Measurements from ENCODE around the gene MAP7D2. TPM values are rescaled to one million over a fixed set of nuclear protein-coding genes. Genes with fewer than 3 reads are reported as not detected.

The MAP7D2 gene
- total and polyA plus RNA-seq, 2 of the 4 experiments (the other 2 are of a cell fraction), result 0.18 to 0.19 TPM

DNA sequence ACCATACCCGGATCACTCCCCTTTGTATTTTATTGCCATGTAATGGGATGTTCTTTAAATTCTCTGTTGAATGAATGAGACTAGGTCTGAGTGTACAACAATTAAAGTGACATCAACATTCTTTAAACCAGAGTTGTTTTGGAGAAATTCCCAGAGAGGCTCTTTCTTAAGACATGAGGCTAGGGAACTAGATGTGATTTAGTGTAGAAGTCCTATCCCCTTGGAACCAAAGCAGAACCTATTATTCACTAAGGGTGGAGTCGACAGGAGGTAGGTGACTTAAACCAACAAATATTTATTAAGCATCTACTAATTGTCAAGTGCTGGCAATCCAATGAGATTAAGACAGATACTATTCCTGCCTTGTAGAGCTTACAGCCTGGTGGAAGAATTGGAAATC lies 23.3 kb upstream of the MAP7D2 start:
- peaks cover 4% of the 10 kb centered on the region for H3K4me1 ChIP-seq (ENCODE audit: control insufficient read depth, insufficient read depth, low read length)
- H2AFZ ChIP-seq (replicated peaks; ENCODE audit: low read length, poor library complexity), result no peak overlapping the region
- in situ Hi-C loops (cut with MboI; ENCODE audit: low sequenced_read_pairs) (no loop called here), intact Hi-C loops (cut with micrococcal nuclease) (no loop called here), dilution Hi-C loops (cut with HindIII; ENCODE audit: low sequenced_read_pairs, unreplicated experiment) (no loop called here)
- no peaks in the 10 kb centered on the region for H3K9me3 ChIP-seq (ENCODE audit: control insufficient read depth, insufficient read depth, low read length)
- H3K14ac ChIP-seq (replicated peaks; ENCODE audit: low read depth, low read length), result no peak overlapping the region
- H3K23ac ChIP-seq (ENCODE audit: low read depth, low read length), result no peak overlapping the region
- CTCF ChIA-PET, result interaction anchor here (0.5 to 0.7 kb wide), 2 partner anchors 132 to 460 kb away, joined by 3 read pairs; no protein-coding TSS in a partner anchor
- no peak overlapping the region for H2BK5ac ChIP-seq (ENCODE audit: low read depth, low read length, poor library complexity, severe bottlenecking)
- H4K20me1 ChIP-seq (ENCODE audit: insufficient read depth, low read length), result peaks cover 21% of the 10 kb centered on the region
- no peak overlapping the region for H2AK5ac ChIP-seq (ENCODE audit: low read depth, low read length)
- BruUV-seq (replicated peaks), result no TSS peak
- no peaks in the 10 kb centered on the region for H3K27me3 ChIP-seq (ENCODE audit: control insufficient read depth, insufficient read depth, low read length)
- H3K4ac ChIP-seq (ENCODE audit: low read depth, low read length), result no peak overlapping the region
- no peak overlapping the region for H2BK20ac ChIP-seq (ENCODE audit: low read depth, low read length)
- peaks cover 5% of the 10 kb centered on the region; the same call in 1 of the 2 replicates for H3K9me1 ChIP-seq (ENCODE audit: insufficient read depth, low read length)
- H3K79me1 ChIP-seq (ENCODE audit: low read depth in 1 of 2, low read length in 2 of 2), result peaks cover 9 to 10% of the 10 kb centered on the region in 2 experiments
- peaks cover 13% of the 10 kb centered on the region for H3K36me3 ChIP-seq (ENCODE audit: control insufficient read depth, insufficient read depth, low read length)
- H3K9ac ChIP-seq (ENCODE audit: low read depth, low read length), result no peak overlapping the region; the same call in 1 of the 2 replicates
- no peak overlapping the region for H3K18ac ChIP-seq (ENCODE audit: low read depth, low read length)
- no peak overlapping the region for H3K27ac ChIP-seq (ENCODE audit: insufficient read depth, low read length)
- TF ChIP-seq CEBPB (IDR thresholded peaks at IDR 0.05; ENCODE audit: low read depth, low read length) (no peak), MAZ (IDR thresholded peaks at IDR 0.05; ENCODE audit: borderline replicate concordance, low read depth, low read length) (no peak), RCOR1 (IDR thresholded peaks at IDR 0.05; ENCODE audit: insufficient replicate concordance, low read length) (no peak), CHD1 (IDR thresholded peaks at IDR 0.05; ENCODE audit: low read depth, low read length) (no peak)
- TF ChIP-seq, protein P1, sequence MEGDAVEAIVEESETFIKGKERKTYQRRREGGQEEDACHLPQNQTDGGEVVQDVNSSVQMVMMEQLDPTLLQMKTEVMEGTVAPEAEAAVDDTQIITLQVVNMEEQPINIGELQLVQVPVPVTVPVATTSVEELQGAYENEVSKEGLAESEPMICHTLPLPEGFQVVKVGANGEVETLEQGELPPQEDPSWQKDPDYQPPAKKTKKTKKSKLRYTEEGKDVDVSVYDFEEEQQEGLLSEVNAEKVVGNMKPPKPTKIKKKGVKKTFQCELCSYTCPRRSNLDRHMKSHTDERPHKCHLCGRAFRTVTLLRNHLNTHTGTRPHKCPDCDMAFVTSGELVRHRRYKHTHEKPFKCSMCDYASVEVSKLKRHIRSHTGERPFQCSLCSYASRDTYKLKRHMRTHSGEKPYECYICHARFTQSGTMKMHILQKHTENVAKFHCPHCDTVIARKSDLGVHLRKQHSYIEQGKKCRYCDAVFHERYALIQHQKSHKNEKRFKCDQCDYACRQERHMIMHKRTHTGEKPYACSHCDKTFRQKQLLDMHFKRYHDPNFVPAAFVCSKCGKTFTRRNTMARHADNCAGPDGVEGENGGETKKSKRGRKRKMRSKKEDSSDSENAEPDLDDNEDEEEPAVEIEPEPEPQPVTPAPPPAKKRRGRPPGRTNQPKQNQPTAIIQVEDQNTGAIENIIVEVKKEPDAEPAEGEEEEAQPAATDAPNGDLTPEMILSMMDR (conservative IDR thresholded peaks at IDR 0.05; ENCODE audit: low read depth, low read length), result no peak
- peak overlapping the region; percentile 72; the same call in 1 of the 2 replicates for H3K4me3 ChIP-seq (ENCODE audit: insufficient read depth, low read depth, low read length)
- no peak overlapping the region for H4K8ac ChIP-seq (ENCODE audit: low read depth in 2 of 2, low read length in 2 of 2)
- POLR2A ChIA-PET (ENCODE audit: unreplicated experiment), result no interaction called here
- WGBS, 2 experiments (ENCODE audit: extremely low coverage in 2 of 2, insufficient read length in 1 of 2), result no CpG with 5 or more reads among the region's 2 CpGs
- peak; percentile 59 for DNase-seq
- no peak overlapping the region for H4K5ac ChIP-seq (ENCODE audit: low read depth, low read length)
- H2BK15ac ChIP-seq (ENCODE audit: low read depth, low read length), result no peak overlapping the region
- H3K56ac ChIP-seq (ENCODE audit: extremely low read depth, insufficient read depth, low read length), result no peak overlapping the region
- H2BK120ac ChIP-seq (ENCODE audit: low read depth, low read length), result no peak overlapping the region
- H4K91ac ChIP-seq (ENCODE audit: insufficient read depth, low read depth, low read length), result no peak overlapping the region
- H3K4me2 ChIP-seq (ENCODE audit: low read depth, low read length), result peak overlapping the region; percentile 98
- ATAC-seq (ENCODE audit: low read depth), result no peak
- H2AK9ac ChIP-seq (replicated peaks; ENCODE audit: low read depth, low read length, poor library complexity), result no peak overlapping the region

Data from IMR-90 (cell line).